ENCODE measurements around the gene F5. TPM values are rescaled to one million over a fixed set of nuclear protein-coding genes. Genes with fewer than 3 reads are reported as not detected.

Gene F5
- total RNA-seq, 1 donor = not detected

Small RNA genes within 50 kb of the gene (small RNA-seq; reads per million reads assigned to genes)
- not detected for gene AL021068.2

Other genes starting within 250 kb of the F5 start
- 28.0 and 31.5 TPM in 2 replicates for gene NME7, start 218.7 kb downstream of the F5 start, total RNA-seq
- gene BLZF1, start 218.3 kb downstream of the F5 start, total RNA-seq = 29.5 and 29.7 TPM in 2 replicates
- gene CCDC181, start 159.0 kb downstream of the F5 start, total RNA-seq = 0.29 and 0.36 TPM in 2 replicates
- gene SLC19A2, start 100.5 kb downstream of the F5 start, total RNA-seq = 8.5 and 10.5 TPM in 2 replicates
- not detected in 2 replicates for gene SELP, start 43.6 kb upstream of the F5 start, total RNA-seq
- under 0.01 TPM in 2 replicates for gene SELL, start 125.1 kb upstream of the F5 start, total RNA-seq
- gene SELE, start 147.6 kb upstream of the F5 start, total RNA-seq = not detected in 2 replicates
- gene METTL18, start 208.4 kb upstream of the F5 start, total RNA-seq = 2.9 and 7.7 TPM in 2 replicates

All from osteoblast (primary cell).